ENCODE results near the gene HLA-DOA.

Gene HLA-DOA

GRCh38 chr6:32983964-32984621, 25.3 kb downstream of the HLA-DOA start:
- Histone ChIP-seq H3K36me3 (peaks cover 43 to 47% (median 45%) of the 10 kb centered on the region in 11 experiments), H4K20me1 (peaks cover 55 to 60% (median 56%) of the 10 kb centered on the region in 11 experiments), H3K4me2 (no peak overlapping the region), H3K4me1 (peaks cover 5 to 38% (median 14%) of the 10 kb centered on the region in 10 experiments; a peak in 16 of 20 replicates), H3K4me3 (no peak overlapping the region), H3K9me3 (replicated peaks in 1 of 11) (no peaks in the 10 kb centered on the region), H3K27ac (no peak overlapping the region; a peak in 1 of 22 replicates), H3K27me3 (no peaks in the 10 kb centered on the region), H3K9ac (peak overlapping the region in 1 of 11 experiments; percentile 9; a peak in 1 of 22 replicates)
- no peak for TF ChIP-seq Cebpa-rat (IDR thresholded peaks at IDR 0.05)

- Histone ChIP-seq H3K4me1 (peaks cover 8 to 45% (median 19%) of the 10 kb centered on the region in 10 experiments; a peak in 19 of 20 replicates), H3K9ac (peak overlapping the region in 1 of 11 experiments; percentile 28; a peak in 1 of 22 replicates), H3K9me3 (replicated peaks in 1 of 11) (no peaks in the 10 kb centered on the region), H3K4me3 (no peak overlapping the region), H3K4me2 (no peak overlapping the region), H3K36me3 (peaks cover 49 to 53% (median 52%) of the 10 kb centered on the region in 11 experiments), H3K27me3 (no peaks in the 10 kb centered on the region), H3K27ac (no peak overlapping the region; a peak in 1 of 22 replicates), H4K20me1 (peaks cover 61 to 66% (median 62%) of the 10 kb centered on the region in 11 experiments)
- TF ChIP-seq Cebpa-rat (IDR thresholded peaks at IDR 0.05), result no peak
Measured at GRCh38 chr6:32983493-32983848, 25.9 kb downstream of the HLA-DOA start.

- H3K27me3 ChIP-seq, result no peaks in the 10 kb centered on the region
- H3K4me1 ChIP-seq, result peaks cover 10 to 48% (median 24%) of the 10 kb centered on the region in 10 experiments
- H4K20me1 ChIP-seq, result peaks cover 67 to 72% (median 68%) of the 10 kb centered on the region in 11 experiments
- TF ChIP-seq Cebpa-rat (IDR thresholded peaks at IDR 0.05), result no peak
- H3K36me3 ChIP-seq, result peaks cover 55 to 59% (median 57%) of the 10 kb centered on the region in 11 experiments
- H3K27ac ChIP-seq, result 0 out of 22 replicates have a peak overlapping the region, but pooled peaks of 1 of the 11 experiments have one; percentile 18
- no peaks in the 10 kb centered on the region for H3K9me3 ChIP-seq (replicated peaks in 1 of 11)
- no peak overlapping the region for H3K4me3 ChIP-seq
- H3K9ac ChIP-seq, result peak overlapping the region in 1 of 11 experiments; percentile 28; a peak in 1 of 22 replicates
- H3K4me2 ChIP-seq, result no peak overlapping the region
Measured at GRCh38 chr6:32982702-32983492, 26.5 kb downstream of the HLA-DOA start.

- H3K36me3 ChIP-seq, result peaks cover 62 to 66% (median 64%) of the 10 kb centered on the region in 11 experiments
- no peak for TF ChIP-seq Cebpa-rat (IDR thresholded peaks at IDR 0.05)
- no peaks in the 10 kb centered on the region for H3K27me3 ChIP-seq
- H3K4me3 ChIP-seq, result no peak overlapping the region
- H4K20me1 ChIP-seq, result peaks cover 74 to 79% (median 75%) of the 10 kb centered on the region in 11 experiments
- H3K9ac ChIP-seq, result no peak overlapping the region
- H3K27ac ChIP-seq, result no peak overlapping the region
- H3K4me1 ChIP-seq, result peaks cover 16 to 52% (median 31%) of the 10 kb centered on the region in 10 experiments
- no peak overlapping the region for H3K4me2 ChIP-seq
- no peaks in the 10 kb centered on the region for H3K9me3 ChIP-seq (replicated peaks in 1 of 11)
Measured at GRCh38 chr6:32982084-32982701, 27.2 kb downstream of the HLA-DOA start.

- peaks cover 91 to 95% (median 92%) of the 10 kb centered on the region in 11 experiments for H4K20me1 ChIP-seq
- H3K36me3 ChIP-seq, result peaks cover 78 to 82% (median 81%) of the 10 kb centered on the region in 11 experiments
- no peak for TF ChIP-seq Cebpa-rat (IDR thresholded peaks at IDR 0.05)
Measured at GRCh38 chr6:32980488-32981038, 28.8 kb downstream of the HLA-DOA start.

GRCh38 chr6:32979720-32980487, 29.5 kb downstream of the HLA-DOA start:
- H3K4me1 ChIP-seq, result peaks cover 39 to 75% (median 54%) of the 10 kb centered on the region in 10 experiments
- peaks cover 97 to 100% (median 98%) of the 10 kb centered on the region in 11 experiments for H4K20me1 ChIP-seq
- peak overlapping the region in 1 of 11 experiments; percentile 10; a peak in 3 of 22 replicates for H3K4me2 ChIP-seq
- H3K4me3 ChIP-seq, result no peak overlapping the region
- H3K27me3 ChIP-seq, result no peaks in the 10 kb centered on the region
- H3K36me3 ChIP-seq, result peaks cover 85 to 89% (median 87%) of the 10 kb centered on the region in 11 experiments
- TF ChIP-seq Cebpa-rat (IDR thresholded peaks at IDR 0.05), result no peak
- H3K9me3 ChIP-seq (replicated peaks in 1 of 11), result no peaks in the 10 kb centered on the region
- no peak overlapping the region for H3K27ac ChIP-seq
- H3K9ac ChIP-seq, result peak overlapping the region in 3 of 11 experiments; percentile 14 to 28 (median 22); a peak in 5 of 22 replicates

More at GRCh38 chr6:32980488-32981038, 28.8 kb downstream of the HLA-DOA start:
- Histone ChIP-seq H3K27me3 (no peaks in the 10 kb centered on the region), H3K4me2 (no peak overlapping the region; a peak in 1 of 22 replicates), H3K9ac (0 out of 22 replicates have a peak overlapping the region, but pooled peaks of 1 of the 11 experiments have one; percentile 28), H3K27ac (no peak overlapping the region), H3K4me1 (peaks cover 32 to 68% (median 48%) of the 10 kb centered on the region in 10 experiments), H3K4me3 (no peak overlapping the region), H3K9me3 (replicated peaks in 1 of 11) (no peaks in the 10 kb centered on the region)

- Histone ChIP-seq H3K9ac (peak overlapping the region in 4 of 11 experiments; percentile 2 to 15 (median 8); a peak in 3 of 22 replicates), H3K27ac (no peak overlapping the region), H3K27me3 (no peaks in the 10 kb centered on the region), H3K9me3 (replicated peaks in 1 of 11) (peaks cover 0 to 6% (median 1%) of the 10 kb centered on the region in 11 experiments; a peak in 10 of 22 replicates), H3K4me3 (peak overlapping the region in 2 of 10 experiments; percentile 13 to 23; a peak in 1 of 20 replicates), H3K36me3 (peaks cover 99 to 100% (median 100%) of the 10 kb centered on the region in 11 experiments), H4K20me1 (peaks cover 100% of the 10 kb centered on the region in 11 experiments), H3K4me2 (peak overlapping the region in 9 of 11 experiments; percentile 85 to 99 (median 96); a peak in 16 of 22 replicates), H3K4me1 (peaks cover 39 to 70% (median 55%) of the 10 kb centered on the region in 10 experiments)
- TF ChIP-seq Cebpa-rat (IDR thresholded peaks at IDR 0.05), result no peak
Measured at GRCh38 chr6:32977953-32978324, 31.5 kb downstream of the HLA-DOA start.
